Tibial artery (tissue), 4 donors: ENCODE data around the gene STX16.

Experiments used
- DNase-seq, 2 donors: peaks; one replicate each; pipeline ENCODE4 v3.0.0-alpha.2; 2019
- H3K27ac ChIP-seq, 2 donors: fragments of 200-600 bp; sonication (generic) in 1 of 2; 1 replicate in 1 of 2; 2 replicates in 1 of 2; pipeline ENCODE4 v1.5.1; 2018 to 2019; ENCODE audit warnings: mild to moderate bottlenecking in 1 of 2
- H3K27me3 ChIP-seq, 2 donors: fragments of 200-600 bp; sonication (generic) in 1 of 2; one replicate each; pipeline versions ENCODE4 v1.5.1 to v1.6.0; 2016 to 2019
- H3K36me3 ChIP-seq, 3 donors: fragments of 200-600 bp; sonication (generic) in 2 of 3; one replicate each; pipeline ENCODE4 v1.5.1; 2016 to 2019; ENCODE audit warnings: mild to moderate bottlenecking in 2 of 3
- H3K4me1 ChIP-seq, 4 donors: fragments of 200-600 bp; sonication (generic) in 2 of 4; 1 replicate in 3 of 4; 2 replicates in 1 of 4; pipeline ENCODE4 v1.5.1; 2016 to 2019
- H3K4me3 ChIP-seq, 2 donors: fragments of 200-600 bp; sonication (generic) in 1 of 2; 1 replicate in 1 of 2; 2 replicates in 1 of 2; pipeline ENCODE4 v1.5.1; 2018 to 2019; ENCODE audit warnings: mild to moderate bottlenecking in 2 of 2
- H3K9me3 ChIP-seq, 3 donors: fragments of 200-600 bp; sonication (generic) in 1 of 3; one replicate each; pipeline ENCODE4 v1.5.1; 2016 to 2019
- intact Hi-C: fragments of 100-400 bp; cut with DNase I; formaldehyde crosslinking; loops from one replicate; pipeline ENCODE4 v1.15.0; 2023; ENCODE audit warnings: low total_unique reads
- TF ChIP-seq, protein P1 (sequence below), 2 experiments: fragments of 200-600 bp in 1 of 2; fragments of 450-650 bp in 1 of 2; IDR thresholded peaks; one replicate each; pipeline ENCODE4 v1.5.1; 2017 to 2019; ENCODE audit warnings: antibody characterized with exemption in 2 of 2, mild to moderate bottlenecking in 1 of 2, moderate library complexity in 1 of 2

The STX16 gene

DNA sequence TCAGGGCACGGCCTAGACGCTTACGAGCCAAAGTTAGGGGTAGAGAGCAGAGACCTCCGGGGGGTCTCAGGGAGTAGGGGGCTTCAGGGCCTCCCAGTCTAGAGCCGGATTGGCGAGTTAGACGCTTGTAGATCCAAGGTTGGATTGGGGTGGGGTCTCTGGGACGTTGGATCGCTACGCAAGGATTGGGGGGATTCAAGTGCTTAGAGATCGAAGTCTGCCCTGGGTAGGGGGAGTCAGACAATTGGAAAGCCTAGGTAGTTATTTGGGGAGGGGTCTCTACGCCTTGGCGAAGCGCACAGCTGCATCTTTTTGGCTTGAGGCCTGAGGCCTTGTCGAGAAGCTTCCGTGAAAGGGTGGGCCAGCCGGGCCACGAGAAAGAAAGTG is 469 bp downstream of the STX16 start:
- TF ChIP-seq, protein P1, sequence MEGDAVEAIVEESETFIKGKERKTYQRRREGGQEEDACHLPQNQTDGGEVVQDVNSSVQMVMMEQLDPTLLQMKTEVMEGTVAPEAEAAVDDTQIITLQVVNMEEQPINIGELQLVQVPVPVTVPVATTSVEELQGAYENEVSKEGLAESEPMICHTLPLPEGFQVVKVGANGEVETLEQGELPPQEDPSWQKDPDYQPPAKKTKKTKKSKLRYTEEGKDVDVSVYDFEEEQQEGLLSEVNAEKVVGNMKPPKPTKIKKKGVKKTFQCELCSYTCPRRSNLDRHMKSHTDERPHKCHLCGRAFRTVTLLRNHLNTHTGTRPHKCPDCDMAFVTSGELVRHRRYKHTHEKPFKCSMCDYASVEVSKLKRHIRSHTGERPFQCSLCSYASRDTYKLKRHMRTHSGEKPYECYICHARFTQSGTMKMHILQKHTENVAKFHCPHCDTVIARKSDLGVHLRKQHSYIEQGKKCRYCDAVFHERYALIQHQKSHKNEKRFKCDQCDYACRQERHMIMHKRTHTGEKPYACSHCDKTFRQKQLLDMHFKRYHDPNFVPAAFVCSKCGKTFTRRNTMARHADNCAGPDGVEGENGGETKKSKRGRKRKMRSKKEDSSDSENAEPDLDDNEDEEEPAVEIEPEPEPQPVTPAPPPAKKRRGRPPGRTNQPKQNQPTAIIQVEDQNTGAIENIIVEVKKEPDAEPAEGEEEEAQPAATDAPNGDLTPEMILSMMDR (IDR thresholded peaks at IDR 0.05), result no peak
- DNase-seq, result no peak
- peaks cover 0 to 72% (median 47%) of the 10 kb centered on the region in 4 donors for H3K4me1 ChIP-seq
- peak overlapping the region; percentile 72 to 92 for H3K4me3 ChIP-seq
- intact Hi-C loops, result loop anchor here (1.0 to 2.0 kb wide), 2 partner anchors 41 to 415 kb away; partner anchors contain the start of gene NPEPL1
- peak overlapping the region; percentile 88 to 91 for H3K27ac ChIP-seq
- no peaks in the 10 kb centered on the region for H3K9me3 ChIP-seq
- no peaks in the 10 kb centered on the region for H3K27me3 ChIP-seq
- H3K36me3 ChIP-seq, result no peaks in the 10 kb centered on the region

DNA sequence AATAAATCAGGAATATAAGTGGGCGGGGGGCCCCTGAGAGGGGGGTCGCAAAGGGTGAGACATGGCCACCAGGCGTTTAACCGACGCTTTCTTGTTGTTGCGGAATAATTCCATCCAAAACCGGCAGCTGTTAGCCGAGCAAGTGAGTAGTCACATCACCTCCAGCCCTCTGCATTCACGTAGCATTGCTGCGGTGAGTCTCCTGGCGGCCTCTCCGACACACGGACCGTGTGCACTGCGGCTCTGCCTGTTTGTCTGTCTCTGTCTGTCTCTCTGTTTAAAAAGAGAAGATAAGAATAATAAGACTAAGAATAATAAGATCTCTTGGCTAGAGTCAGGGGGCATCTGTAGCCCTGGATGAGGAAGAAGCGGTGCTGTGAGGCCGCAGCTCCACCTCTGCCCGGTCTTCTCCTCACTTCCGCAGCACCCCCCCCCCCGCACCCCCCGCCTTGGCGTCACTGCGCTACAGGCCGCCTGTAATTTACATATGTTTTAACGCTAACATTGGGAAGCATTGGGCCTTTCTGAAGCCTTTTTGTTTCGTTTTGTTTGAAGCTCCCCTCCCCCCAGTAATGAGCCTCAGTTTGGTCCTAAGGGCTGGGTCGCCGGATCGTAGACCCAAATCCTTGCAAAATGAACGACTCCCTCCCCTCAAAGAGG is 993 bp downstream of the STX16 start:
- peak overlapping the region; percentile 88 to 91 for H3K27ac ChIP-seq
- no peaks in the 10 kb centered on the region for H3K36me3 ChIP-seq
- H3K4me1 ChIP-seq, result peaks cover 0 to 75% (median 47%) of the 10 kb centered on the region in 4 donors
- TF ChIP-seq, protein P1 (IDR thresholded peaks at IDR 0.05), result no peak
- intact Hi-C loops, result loop anchor here (1.0 to 2.0 kb wide), 2 partner anchors 40 to 415 kb away; partner anchors contain the start of gene NPEPL1
- peak overlapping the region; percentile 72 to 92 for H3K4me3 ChIP-seq
- no peaks in the 10 kb centered on the region for H3K9me3 ChIP-seq
- peak in 1 of 2 donors; percentile 32 for DNase-seq
- no peaks in the 10 kb centered on the region for H3K27me3 ChIP-seq

DNA sequence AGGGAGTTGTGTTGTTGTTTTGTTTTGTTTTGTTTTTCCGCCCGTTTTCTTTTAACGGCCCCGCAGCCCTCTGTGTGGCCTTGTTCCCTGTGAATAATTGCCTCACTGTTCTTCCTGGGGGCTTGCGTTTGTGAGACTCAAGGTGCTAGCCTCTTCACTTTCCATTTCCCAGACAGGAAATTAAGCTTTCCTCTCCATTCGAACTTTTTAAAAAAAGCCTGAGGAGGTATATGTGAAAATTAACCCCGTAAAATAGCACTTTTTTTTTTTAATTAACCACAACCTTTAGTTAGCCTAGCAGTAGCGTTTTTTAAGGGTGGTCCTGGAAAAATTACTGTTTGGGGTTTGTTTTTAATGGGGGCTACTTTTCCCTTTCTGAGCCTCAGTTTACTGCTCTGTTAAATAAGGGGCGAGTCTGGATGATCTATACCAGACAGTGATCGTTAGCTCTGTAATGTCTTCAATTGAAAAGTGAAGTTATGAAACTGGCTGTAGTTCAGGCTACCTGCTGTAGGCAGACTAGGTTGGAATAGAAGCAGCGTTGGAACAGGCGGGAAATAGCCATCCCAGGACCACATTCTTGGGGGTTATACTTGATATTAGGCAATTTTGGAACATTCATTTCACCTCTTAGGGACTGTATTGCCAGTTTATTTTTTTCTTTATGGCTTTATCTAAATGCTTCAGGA is 1.7 kb downstream of the STX16 start:
- intact Hi-C loops, result no loop called here
- Histone ChIP-seq H3K4me1 (peaks cover 0 to 75% (median 45%) of the 10 kb centered on the region in 4 donors), H3K27ac (peak overlapping the region; percentile 88 to 91), H3K27me3 (no peaks in the 10 kb centered on the region), H3K9me3 (no peaks in the 10 kb centered on the region), H3K36me3 (no peaks in the 10 kb centered on the region), H3K4me3 (peak overlapping the region; percentile 72 to 92)
- no peak for DNase-seq
- TF ChIP-seq, protein P1 (IDR thresholded peaks at IDR 0.05), result no peak

DNA sequence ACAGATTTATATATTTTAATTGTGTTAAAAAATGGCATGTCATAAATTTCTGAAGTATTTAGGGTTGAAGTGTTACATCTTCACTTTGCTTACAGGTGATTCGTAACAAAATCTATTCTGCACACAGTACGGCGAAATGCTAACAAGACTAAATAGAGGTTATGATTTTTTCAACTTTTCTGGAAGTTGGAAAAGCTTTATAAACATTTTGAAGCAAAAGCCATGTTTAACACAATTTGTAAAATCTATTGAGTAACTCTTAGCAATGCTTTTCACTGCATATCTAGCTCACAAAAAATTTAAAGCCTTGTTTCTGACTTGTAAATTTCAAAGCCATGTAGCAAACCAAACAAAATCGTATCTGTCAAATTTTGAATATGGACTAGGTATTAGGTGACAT is 3.3 kb downstream of the STX16 start:
- no peaks in the 10 kb centered on the region for H3K36me3 ChIP-seq
- H3K4me3 ChIP-seq, result no peak overlapping the region
- DNase-seq, result no peak
- H3K4me1 ChIP-seq, result peaks cover 0 to 71% (median 42%) of the 10 kb centered on the region in 4 donors
- intact Hi-C loops, result no loop called here
- H3K9me3 ChIP-seq, result no peaks in the 10 kb centered on the region
- TF ChIP-seq, protein P1 (IDR thresholded peaks at IDR 0.05), result no peak
- no peak overlapping the region for H3K27ac ChIP-seq
- no peaks in the 10 kb centered on the region for H3K27me3 ChIP-seq

DNA sequence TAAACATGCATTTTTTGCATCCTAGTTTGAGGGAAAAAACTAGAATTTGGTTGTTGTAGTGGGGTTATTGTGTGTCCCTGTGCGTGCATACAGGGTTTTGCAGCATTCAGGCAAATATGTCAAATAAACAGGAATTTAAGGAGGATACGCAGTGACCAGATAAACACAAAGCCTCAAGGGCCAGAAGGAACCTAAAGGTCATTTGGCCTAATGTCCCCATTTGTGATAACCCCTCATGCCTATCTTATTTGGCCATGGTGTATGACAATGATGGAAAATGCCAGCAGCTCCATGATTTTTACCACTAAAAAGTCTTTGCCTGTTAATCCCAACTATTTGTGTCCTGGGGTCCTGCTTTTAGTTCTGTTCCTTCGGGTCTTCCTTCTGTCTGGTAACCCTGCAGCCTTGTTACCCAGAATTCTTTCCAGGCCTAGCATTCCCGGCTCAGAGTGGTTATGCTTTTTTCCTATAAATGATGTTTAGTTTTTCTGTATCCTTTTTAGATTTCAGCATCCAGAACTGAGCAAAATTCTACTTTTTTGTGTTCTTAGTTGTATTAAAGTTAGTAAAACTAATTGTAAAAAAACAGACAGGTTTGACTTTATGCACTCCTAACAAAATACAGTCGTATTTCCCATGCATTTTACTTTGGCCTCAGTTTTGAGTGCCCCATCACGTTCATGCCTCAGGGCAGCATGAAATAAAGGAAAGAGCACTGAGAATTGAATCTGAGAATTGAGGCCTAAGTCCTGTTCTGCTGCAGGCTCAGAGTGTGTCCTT is 4.4 kb downstream of the STX16 start:
- Histone ChIP-seq H3K9me3 (no peaks in the 10 kb centered on the region), H3K4me1 (peaks cover 0 to 69% (median 34%) of the 10 kb centered on the region in 4 donors), H3K27ac (no peak overlapping the region), H3K27me3 (no peaks in the 10 kb centered on the region), H3K36me3 (no peaks in the 10 kb centered on the region), H3K4me3 (no peak overlapping the region)
- no peak for DNase-seq
- intact Hi-C loops, result no loop called here
- TF ChIP-seq, protein P1 (IDR thresholded peaks at IDR 0.05), result no peak
